ENCODE data around the gene PHC2. TPM values are rescaled to one million over a fixed set of nuclear protein-coding genes. Genes with fewer than 3 reads are reported as not detected.
A peak's percentile ranks its signal among the peaks of the same experiment; 100 is the strongest.

PHC2 gene
- total RNA-seq, 4 donors from 2014 or later = 109 to 214 (median 150) TPM

DNA sequence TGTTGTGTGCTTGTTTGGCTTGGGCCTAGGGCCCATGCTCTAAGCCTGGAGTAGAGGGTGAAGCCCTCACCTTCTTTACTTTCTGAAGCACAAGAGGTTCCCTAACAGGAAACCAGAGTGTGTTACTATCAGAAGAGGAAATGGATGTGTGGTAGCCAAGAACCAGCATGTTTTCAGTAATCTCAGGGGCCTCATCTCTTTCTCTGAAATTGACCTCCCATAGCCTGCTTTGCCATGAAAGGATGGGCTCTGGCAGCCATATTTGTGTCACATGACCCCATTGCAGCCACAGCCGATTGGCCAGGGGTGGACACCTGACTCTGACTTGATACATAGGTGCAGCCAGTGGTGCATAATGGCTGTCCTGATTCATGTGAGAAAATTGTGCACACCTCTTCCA lies 128.6 kb downstream of the PHC2 start:
- TF ChIP-seq, protein P1, sequence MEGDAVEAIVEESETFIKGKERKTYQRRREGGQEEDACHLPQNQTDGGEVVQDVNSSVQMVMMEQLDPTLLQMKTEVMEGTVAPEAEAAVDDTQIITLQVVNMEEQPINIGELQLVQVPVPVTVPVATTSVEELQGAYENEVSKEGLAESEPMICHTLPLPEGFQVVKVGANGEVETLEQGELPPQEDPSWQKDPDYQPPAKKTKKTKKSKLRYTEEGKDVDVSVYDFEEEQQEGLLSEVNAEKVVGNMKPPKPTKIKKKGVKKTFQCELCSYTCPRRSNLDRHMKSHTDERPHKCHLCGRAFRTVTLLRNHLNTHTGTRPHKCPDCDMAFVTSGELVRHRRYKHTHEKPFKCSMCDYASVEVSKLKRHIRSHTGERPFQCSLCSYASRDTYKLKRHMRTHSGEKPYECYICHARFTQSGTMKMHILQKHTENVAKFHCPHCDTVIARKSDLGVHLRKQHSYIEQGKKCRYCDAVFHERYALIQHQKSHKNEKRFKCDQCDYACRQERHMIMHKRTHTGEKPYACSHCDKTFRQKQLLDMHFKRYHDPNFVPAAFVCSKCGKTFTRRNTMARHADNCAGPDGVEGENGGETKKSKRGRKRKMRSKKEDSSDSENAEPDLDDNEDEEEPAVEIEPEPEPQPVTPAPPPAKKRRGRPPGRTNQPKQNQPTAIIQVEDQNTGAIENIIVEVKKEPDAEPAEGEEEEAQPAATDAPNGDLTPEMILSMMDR (IDR thresholded peaks at IDR 0.05) = no peak
- ATAC-seq (ENCODE audit: low FRiP score) = no peak
- DNase-seq (ENCODE audit: low spot score) = no peak

DNA sequence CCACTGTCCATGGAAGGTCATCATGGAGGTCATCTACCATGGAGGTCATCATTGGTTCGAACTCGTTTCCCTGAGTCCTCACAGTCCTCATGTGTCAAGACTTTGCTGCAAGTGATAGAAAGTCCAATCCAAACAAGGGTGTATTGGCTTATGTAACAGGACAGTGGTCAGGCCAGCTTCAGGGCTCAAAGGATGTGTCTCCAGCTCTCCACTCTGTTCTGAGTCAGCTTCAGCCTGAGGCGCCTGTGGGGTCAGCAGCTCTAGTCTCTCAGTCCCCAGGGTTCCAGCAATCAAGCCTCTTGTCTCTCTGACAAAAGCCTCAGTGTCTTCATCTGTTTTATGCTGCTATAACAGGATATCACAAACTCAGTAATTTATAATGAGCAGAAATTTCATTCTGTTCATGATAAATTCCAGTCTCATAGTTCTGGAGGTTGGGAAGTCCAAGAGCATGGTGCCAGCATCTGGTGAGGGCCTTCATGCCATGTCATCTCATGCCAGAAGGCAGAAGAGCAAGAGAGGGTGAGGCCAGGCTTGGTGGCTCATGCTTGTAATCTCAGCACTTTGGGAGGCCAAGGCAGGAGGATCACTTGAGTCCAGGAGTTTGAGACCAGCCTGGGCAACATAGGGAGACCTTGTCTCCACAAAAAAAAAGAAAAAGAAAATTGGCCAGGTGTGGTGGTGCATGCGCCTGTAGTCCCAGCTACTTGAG lies 129.5 kb downstream of the PHC2 start:
- no peak for ATAC-seq (ENCODE audit: low FRiP score)
- no peak for DNase-seq (ENCODE audit: low spot score)

DNA sequence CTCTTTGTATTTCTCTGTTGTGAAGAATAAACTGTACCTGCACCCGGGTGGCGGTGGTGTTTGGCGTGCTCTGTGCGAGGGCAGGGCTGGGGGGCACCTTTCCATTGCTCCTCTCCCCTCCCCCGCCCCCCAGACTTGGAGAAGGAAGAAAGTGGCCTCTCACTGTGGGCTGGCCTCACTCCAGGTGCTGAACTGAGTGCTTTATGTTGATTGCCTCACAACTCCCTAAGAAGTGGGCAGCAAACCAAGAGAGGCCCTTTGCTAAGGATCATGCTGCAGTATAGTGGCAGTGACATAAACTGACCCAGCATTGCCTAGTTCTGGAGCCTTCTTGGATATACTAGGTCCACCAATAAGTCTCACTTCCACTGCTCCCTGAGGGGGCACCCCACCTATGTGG lies 130.2 kb downstream of the PHC2 start:
- DNase-seq (ENCODE audit: low spot score) = no peak
- TF ChIP-seq, protein P1 (IDR thresholded peaks at IDR 0.05) = no peak
- ATAC-seq (ENCODE audit: low FRiP score) = peak; percentile 57

More for the DNA sequence above, 129.5 kb downstream of the PHC2 start:
- TF ChIP-seq, protein P1 (IDR thresholded peaks at IDR 0.05) = no peak

DNA sequence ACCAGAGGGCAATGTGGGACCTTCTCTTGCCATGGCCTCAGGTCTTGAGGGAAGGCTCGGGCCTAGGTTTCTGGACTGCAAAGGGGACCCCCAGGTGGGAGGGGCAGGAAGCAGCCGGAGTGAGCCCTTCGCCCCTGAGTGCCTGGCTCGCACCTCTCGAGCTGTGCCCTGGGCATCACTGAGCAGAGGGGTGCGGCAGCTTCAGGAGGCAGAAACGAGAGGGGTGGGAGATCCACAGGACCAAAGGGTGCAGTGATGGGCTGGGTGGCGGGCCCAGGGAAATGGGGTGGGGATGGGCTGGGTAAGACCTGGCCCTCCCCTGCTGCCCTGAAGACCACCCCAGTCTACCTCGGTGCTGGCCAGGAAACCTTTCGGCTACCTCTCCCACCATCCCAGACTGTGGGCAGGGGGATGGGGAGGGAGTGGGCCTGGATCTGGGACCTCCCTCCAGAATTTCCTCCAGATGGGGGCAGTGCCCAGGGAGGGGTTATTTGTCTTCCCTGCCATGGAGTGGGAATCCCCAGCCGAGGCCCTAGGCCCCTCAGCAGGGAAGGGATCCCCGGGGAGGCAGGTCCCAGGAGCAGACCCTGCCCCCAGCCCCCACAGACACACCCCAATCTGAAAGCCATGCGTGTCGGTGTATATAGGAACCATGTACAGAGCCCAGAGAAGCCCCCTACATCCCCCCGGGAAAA lies 131.3 kb downstream of the PHC2 start:
- ATAC-seq (ENCODE audit: low FRiP score) = no peak
- TF ChIP-seq, protein P1 (IDR thresholded peaks at IDR 0.05) = no peak
- no peak for DNase-seq (ENCODE audit: low spot score)

DNA sequence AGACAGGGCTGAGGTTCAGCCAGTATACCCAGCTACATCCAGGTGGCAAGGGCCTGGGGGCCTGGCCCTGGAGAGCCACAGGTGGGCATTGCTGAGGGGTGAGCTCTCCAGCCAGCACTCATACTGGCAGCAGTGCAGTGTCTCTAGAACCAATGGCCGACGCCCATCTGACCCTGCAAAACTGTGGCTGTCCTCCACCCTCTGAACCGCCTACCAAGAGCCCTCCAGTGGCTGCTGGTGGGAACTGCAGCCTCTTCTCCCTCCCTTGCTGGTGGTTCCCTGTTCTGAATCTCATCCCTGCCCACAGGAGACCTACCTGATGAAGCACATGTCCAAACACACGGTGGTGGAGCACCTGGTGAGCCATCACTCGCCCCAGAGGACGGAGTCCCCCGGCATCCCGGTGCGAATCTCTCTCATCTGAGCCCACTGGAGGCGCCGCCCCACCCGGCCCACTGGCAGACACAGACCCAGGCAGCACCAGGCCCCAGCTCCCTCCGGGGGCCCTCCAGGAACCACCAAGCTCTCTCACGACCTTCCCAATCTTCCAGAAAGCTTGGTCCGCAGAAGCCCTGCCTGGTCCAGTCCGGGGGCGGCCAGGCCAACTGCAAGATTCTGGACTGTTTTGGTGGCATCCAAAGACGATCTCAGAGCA lies 132.1 kb downstream of the PHC2 start:
- TF ChIP-seq, protein P1 (IDR thresholded peaks at IDR 0.05) = peak in 2 of 3 donors; percentile 14 to 76
- ATAC-seq (ENCODE audit: low FRiP score) = peak; percentile 53
- peak; percentile 56 for DNase-seq (ENCODE audit: low spot score)

DNA sequence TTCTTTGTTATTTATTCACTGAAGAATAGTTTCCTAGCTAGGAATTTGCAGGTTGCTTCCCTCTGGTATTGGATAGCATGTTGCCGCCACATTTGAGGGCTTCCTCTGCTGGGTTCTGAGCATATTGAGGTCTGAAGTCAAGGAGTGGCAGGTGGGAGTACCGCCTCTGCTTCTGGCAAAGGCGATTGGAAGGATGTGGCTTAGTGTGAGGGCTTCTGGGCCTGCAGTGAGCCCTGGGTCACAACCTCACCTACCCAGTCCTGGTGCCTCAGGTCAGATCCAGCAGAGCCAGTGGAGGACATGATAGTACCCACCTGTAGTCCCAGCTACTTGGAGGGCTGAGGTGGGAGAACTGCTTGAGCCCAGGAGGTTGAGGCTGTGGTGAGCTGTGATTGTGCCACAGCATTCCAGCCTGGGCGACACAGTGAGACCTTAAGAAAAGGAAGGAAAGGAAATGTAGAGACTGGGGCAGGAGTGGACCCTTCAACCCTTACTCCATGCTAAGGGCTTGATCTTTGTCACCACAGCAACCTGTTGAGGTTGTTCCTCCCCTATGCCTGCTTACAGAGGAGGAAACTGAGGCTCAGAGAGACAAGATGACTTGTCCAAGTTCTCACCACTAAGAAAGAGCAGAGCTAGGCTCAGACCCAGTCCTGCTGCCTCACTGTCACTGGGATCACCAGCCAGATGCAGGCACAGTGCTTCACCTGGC lies 132.8 kb downstream of the PHC2 start:
- DNase-seq (ENCODE audit: low spot score) = no peak
- TF ChIP-seq, protein P1 (IDR thresholded peaks at IDR 0.05) = no peak
- ATAC-seq (ENCODE audit: low FRiP score) = no peak

All from omental fat pad (tissue), 4 donors.